ELF-1 (cell line): ENCODE data around the gene CIB2.
"Not testable (repeated sequence)": the region's sequence is repeated elsewhere in the genome, so short reads cannot be mapped to it uniquely, and the experiment has no call there.

Experiments used
- DNase-seq: peaks from one replicate; pipeline ENCODE4 v3.0.0-alpha.2; 2016; ENCODE audit warnings: low read depth, low spot score

The CIB2 gene

GRCh38 chr15:78131295-78132061 is at the start of gene CIB2:
CIB2 (minus strand) TSS chr15:78131445; CDS start chr15:78131215, 230 bp downstream.
- peak; percentile 90 for DNase-seq

DNA sequence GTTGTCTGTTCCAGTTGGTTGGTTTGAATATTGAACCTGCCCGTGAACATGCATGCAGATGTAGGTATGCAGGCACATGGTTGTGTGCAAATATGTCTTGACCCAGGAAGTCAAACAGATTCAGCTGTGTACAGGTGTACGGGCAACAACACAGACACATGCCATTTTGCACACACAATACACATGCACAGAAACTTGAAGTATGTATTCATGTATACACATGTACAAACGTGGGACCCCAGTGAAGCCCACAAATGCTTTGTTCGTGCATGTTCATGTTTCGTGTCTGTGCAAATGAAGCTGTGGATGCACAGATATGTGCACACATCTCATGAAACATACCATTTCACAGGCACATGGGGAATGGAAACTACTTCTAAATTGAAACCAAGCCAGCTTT is 48.7 kb upstream of the CIB2 start:
- DNase-seq = no peak

- DNase-seq = no peak
These were observed 48.1 kb upstream of the CIB2 start for GRCh38 chr15:78179286-78179840.

DNA sequence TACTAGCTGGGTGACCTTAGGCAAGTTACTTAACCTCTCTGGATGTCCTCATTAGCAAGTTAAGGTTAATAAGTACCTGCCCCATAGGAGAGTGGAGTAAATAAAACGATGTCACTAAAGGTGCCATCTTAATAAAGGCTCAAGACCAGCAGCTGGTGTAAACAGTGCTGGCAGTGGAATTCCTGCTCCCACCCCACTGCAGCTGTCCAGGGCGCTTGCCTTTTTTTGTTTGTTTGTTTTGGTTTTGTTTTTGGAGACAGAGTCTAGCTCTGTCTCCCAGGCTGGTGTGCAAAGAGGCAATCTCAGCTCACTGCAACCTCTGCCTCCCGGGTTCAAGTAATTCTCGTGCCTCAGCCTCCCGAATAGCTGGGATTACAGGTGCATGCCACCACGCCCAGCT is 46.8 kb upstream of the CIB2 start:
- no peak for DNase-seq

GRCh38 chr15:78177447-78177873 is 46.2 kb upstream of the CIB2 start:
- peak; percentile 78 for DNase-seq

- no peak for DNase-seq
These were observed 44.1 kb upstream of the CIB2 start for GRCh38 chr15:78175330-78175729.

GRCh38 chr15:78174401-78174800 is 43.2 kb upstream of the CIB2 start:
- DNase-seq = no peak

- DNase-seq = no peak
These were observed 40.7 kb upstream of the CIB2 start for GRCh38 chr15:78171864-78172472.

- no peak for DNase-seq
These were observed 39.9 kb upstream of the CIB2 start for GRCh38 chr15:78170848-78171773.

DNA sequence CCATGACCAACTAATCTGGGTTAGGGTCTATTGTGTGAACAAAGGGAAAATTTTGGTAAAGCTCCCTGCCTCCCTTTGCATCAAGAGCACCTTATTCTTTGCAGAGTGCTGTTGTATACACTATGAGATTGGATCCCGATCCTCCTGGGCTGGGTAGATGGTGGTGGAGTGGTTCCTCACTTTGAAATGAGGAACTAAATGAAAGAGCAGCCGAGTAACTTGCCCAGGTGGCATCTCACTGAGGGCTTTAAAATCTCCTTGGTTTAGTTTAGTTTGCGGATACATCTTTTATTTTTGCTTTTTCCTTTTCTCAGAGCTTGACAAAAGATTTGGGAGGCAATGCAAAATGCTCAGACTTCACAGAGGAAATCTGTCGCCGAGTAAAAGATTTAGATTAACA is 37.4 kb upstream of the CIB2 start:
- DNase-seq = no peak

DNA sequence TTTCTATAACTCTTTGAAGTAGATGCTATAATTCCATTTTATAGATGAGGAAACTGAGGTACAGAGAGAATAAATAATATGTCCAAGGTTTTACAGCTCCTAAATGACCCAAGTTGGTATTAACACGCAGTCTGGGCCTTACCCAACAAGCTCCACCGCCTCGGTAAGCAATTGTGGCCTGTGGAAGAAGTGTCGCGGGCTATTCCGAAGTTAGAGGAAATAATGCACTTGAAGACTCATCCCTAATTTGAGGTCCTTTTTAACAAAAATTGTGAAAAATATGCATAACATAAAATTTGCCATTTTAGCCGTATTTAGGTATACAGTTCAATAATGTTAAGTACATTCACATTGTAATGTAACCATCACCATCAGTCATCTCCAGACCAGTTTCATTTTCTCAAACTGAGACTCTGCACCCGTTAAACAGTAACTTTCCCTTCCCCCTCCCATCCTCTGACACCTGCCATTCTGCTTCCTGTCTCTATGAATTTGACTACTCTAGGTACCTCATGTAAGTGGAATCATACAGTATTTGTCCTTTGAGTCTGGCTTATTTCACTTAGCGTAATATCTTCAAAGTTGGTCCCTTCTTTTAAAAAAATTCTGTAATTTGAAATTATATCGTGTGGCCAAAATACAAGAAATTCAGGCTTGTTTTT is 36.1 kb upstream of the CIB2 start:
- no peak for DNase-seq

- no peak for DNase-seq
These were observed 32.8 kb upstream of the CIB2 start for GRCh38 chr15:78164010-78164409.

- no peak for DNase-seq
These were observed 30.8 kb upstream of the CIB2 start for GRCh38 chr15:78162038-78162437.

DNA sequence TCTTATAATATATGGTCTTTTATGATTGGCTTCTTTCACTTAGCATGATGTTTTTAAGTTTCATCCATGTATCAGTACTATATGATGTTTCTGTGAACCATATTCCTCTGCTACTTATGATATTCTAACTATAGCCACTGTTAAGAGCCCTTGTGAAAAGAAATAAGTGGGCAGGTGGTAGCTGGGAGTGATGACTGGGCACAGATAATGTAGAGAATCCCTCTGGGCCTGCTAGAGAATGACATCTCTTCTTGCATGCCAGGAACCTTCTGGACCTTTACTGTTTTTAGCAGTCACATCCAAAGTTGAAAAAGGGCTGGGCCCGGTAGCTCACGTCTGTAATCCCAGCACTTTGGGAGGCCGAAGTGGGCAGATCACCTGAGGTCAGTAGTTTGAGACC is 28.1 kb upstream of the CIB2 start:
- DNase-seq = no peak

- DNase-seq = no peak
These were observed 26.0 kb upstream of the CIB2 start for GRCh38 chr15:78157203-78157602.

DNA sequence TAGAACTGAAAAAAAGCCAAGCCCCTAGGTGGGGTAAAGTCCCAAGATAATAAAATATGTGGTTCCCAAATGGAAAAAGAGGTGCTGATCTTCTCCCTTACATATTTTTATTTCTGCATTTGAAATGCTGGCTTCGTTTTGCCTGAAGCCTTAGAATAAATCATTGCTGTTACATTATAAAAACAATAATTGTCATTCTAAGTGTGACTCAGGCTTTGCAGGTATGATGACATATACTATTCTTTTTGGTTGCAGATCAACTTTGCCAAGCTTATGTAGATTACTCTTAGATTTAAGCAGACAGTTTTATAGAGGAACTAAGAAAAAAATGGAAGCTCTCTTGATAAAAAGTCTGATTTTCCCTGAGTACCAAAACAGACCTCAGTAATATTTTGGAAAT is 25.4 kb upstream of the CIB2 start:
- no peak for DNase-seq

DNA sequence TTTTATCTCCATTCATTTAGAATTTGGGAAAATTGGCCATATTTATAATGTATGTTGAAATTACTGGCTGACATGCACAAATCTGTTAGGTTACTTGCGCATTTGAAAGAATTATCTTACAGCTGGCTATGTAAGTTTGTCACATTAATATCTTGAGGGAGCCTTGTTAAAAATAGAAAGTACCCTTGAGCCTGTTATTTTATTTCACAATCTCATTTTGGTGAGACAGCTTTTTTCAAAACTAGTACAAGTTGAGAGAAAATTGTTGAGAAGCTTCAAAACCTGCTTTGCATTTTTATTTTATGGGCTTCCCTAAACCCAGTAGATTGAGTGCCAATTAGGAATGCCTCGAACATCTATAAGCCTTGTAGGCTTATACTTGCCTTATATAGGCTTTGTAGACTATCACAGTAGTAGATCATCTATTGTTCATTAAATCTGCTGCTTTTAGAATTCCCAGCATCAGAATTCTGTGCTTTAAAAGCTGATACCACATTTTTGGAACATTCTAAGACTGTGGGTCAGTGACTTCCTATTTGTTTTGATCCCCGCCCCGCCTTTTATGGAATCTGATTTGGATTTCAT is 24.2 kb upstream of the CIB2 start:
- no peak for DNase-seq

- DNase-seq = no peak
These were observed 23.7 kb upstream of the CIB2 start for GRCh38 chr15:78154955-78155354.

GRCh38 chr15:78151075-78151474 is 19.8 kb upstream of the CIB2 start:
- not testable (repeated sequence) for DNase-seq

GRCh38 chr15:78149805-78150751 is 18.8 kb upstream of the CIB2 start:
- peak; percentile 31 for DNase-seq
